GM12878 (cell line): ENCODE measurements around the gene SMIM5. TPM values are rescaled to one million over a fixed set of nuclear protein-coding genes. Genes with fewer than 3 reads are reported as not detected.

Source experiments
- ATAC-seq: fragments of 200-7000 bp; cut with Tn5 transposase; 3 replicates; pipeline ENCODE4 v1.9.1; 2020; ENCODE audit warnings: mild to moderate bottlenecking, moderate library complexity
- BruUV-seq: library from RNA; stranded (reverse); fragments of 400-500 nt; replicated peaks from 2 replicates; lab custom pipeline; 2021; lab: Mats Ljungman, UMichigan
- CTCF ChIA-PET: fragments of 300-600 bp; sonication (Branson Sonifier 250); formaldehyde crosslinking; extraction: SDS; loops from one replicate; lab custom pipeline; 2021; ENCODE audit warnings: inconsistent platforms; lab: Yijun Ruan, JAX
- POLR2A ChIA-PET: fragments of 350-600 bp; formaldehyde crosslinking; extraction: SDS; loops from one replicate; lab custom pipeline; 2021; ENCODE audit warnings: inconsistent platforms; lab: Charles Lee
- RAD21 ChIA-PET: fragments of 300-600 bp; sonication (Branson Sonifier 250); formaldehyde crosslinking; loops from one replicate; lab custom pipeline; 2023; ENCODE audit warnings: antibody characterized with exemption; ENCODE audit not compliant: unreplicated experiment; lab: Charles Lee
- SMC1A ChIA-PET: fragments of 300-600 bp; sonication (Branson Sonifier 250); formaldehyde crosslinking; loops from one replicate; lab custom pipeline; 2023; ENCODE audit not compliant: unreplicated experiment, uncharacterized antibody; lab: Charles Lee
- DNase-seq: peaks from one replicate; pipeline ENCODE4 v3.0.0-alpha.2; 2011; ENCODE audit warnings: low read depth, low spot score
- FAIRE-seq: peaks from 3 replicates; lab custom pipeline; 2011; peaks lifted over from hg19 to GRCh38; lab: Jason Lieb, UNC
- H2AFZ ChIP-seq: 2 replicates; pipeline ENCODE4 v1.6.0; 2011; ENCODE audit warnings: low read depth, low read length, control low read depth; ENCODE audit not compliant: control insufficient read depth
- H3K27ac ChIP-seq: 2 replicates; pipeline ENCODE4 v1.5.1; 2011; ENCODE audit warnings: control low read depth; ENCODE audit not compliant: control insufficient read depth, insufficient read depth
- H3K27me3 ChIP-seq, 2 experiments: replicated peaks in 1 of 2; 2 replicates each; pipeline versions ENCODE4 v1.6.0 to v1.6.1; 2011; ENCODE audit warnings: low read length in 1 of 2; ENCODE audit not compliant: control insufficient read depth in 2 of 2, insufficient read depth in 2 of 2
- H3K36me3 ChIP-seq, 2 experiments: 2 replicates each; pipeline ENCODE4 v1.5.1; 2011; ENCODE audit warnings: low read length in 1 of 2; ENCODE audit not compliant: control insufficient read depth in 2 of 2, insufficient read depth in 2 of 2
- H3K4me1 ChIP-seq: 2 replicates; pipeline ENCODE4 v1.6.1; 2011; ENCODE audit warnings: mild to moderate bottlenecking, low read length, moderate library complexity, mixed read lengths; ENCODE audit not compliant: control insufficient read depth, insufficient read depth
- H3K4me2 ChIP-seq: 2 replicates; pipeline ENCODE4 v1.6.0; 2011; ENCODE audit warnings: control low read depth; ENCODE audit not compliant: control insufficient read depth, insufficient read depth
- H3K4me3 ChIP-seq: fragments of 200-600 bp; sonication (generic); 2 replicates; pipeline ENCODE4 v1.5.1; 2016
- H3K79me2 ChIP-seq: 2 replicates; pipeline ENCODE4 v1.6.0; 2011; ENCODE audit warnings: low read length; ENCODE audit not compliant: control insufficient read depth, insufficient read depth
- H3K9ac ChIP-seq: 2 replicates; pipeline ENCODE4 v1.8.0; 2011; ENCODE audit warnings: low read length, control low read depth, mixed read lengths; ENCODE audit not compliant: control insufficient read depth, insufficient read depth
- H3K9me3 ChIP-seq: replicated peaks from 3 replicates; pipeline ENCODE4 v1.5.1; 2011; ENCODE audit warnings: mild to moderate bottlenecking, low read length; ENCODE audit not compliant: control insufficient read depth, insufficient read depth
- H4K20me1 ChIP-seq: 2 replicates; pipeline ENCODE4 v1.6.0; 2011; ENCODE audit not compliant: control insufficient read depth, insufficient read depth
- RB1 ChIP-seq: fragments of 450-650 bp; formaldehyde crosslinking; IDR thresholded peaks from 2 replicates; pipeline ENCODE4 v1.6.1; 2017; ENCODE audit warnings: mild to moderate bottlenecking, borderline replicate concordance
- whole genome bisulfite sequencing: methylation state at CpG from one replicate; pipeline ENCODE4 v1.1.6; 2016; ENCODE audit warnings: low lambda C conversion rate; ENCODE audit not compliant: insufficient replicate concordance, insufficient coverage; ENCODE audit errors: missing lambda C conversion rate; 5-methylcytosine and 5-hydroxymethylcytosine counted together
- in situ Hi-C: fragments of 300-500 bp; cut with MboI; formaldehyde crosslinking; loops from 9 replicates; pipeline ENCODE4 v1.14.3; 2018; ENCODE audit warnings: mixed read lengths
- intact Hi-C: fragments of 100-400 bp; cut with micrococcal nuclease; formaldehyde crosslinking; loops from one replicate; pipeline ENCODE4 v1.14.2; 2022; ENCODE audit not compliant: unreplicated experiment
- polyA plus RNA-seq, 11 experiments: library from polyadenylated mRNA; depleted of rRNA in 4 of 11; unstranded in 6 of 11; stranded (reverse) in 5 of 11; fragments of >200 nt; fragmentation: Nextera tagmentation in 4 of 11; fragmentation: Illumina TruSeq in 1 of 11; extraction: Ambion mirVana in 4 of 11; extraction: Trizol in 1 of 11; gene quantifications; 1 replicate in 1 of 11; 2 replicates in 10 of 11; pipeline versions ENCODE4 v1.2.1 to v1.2.3, GENCODE V29; 2011 to 2016; ENCODE audit warnings: inconsistent platforms in 2 of 11, missing spikeins in 2 of 11, low read depth in 1 of 11
- total RNA-seq, 4 experiments: library from RNA; depleted of rRNA in 3 of 4; stranded (reverse); fragments of >200 nt in 3 of 4; fragmentation: Illumina TruSeq in 1 of 4; extraction: Trizol in 1 of 4; gene quantifications; 2 replicates each; pipeline versions ENCODE4 v1.2.1 to v1.2.3, GENCODE V29; 2013 to 2021
- TF ChIP-seq, protein P1 (sequence below): IDR thresholded peaks from 2 replicates; pipeline ENCODE4 v1.6.1; 2012; ENCODE audit warnings: low read depth, low read length, improper control_type of control experiment
- TF ChIP-seq, protein P2 (sequence below): IDR thresholded peaks from 2 replicates; pipeline ENCODE4 v1.6.1; 2011; ENCODE audit warnings: low read depth, mild to moderate bottlenecking, low read length, moderate library complexity, borderline replicate concordance; ENCODE audit errors: extremely low read depth

Gene SMIM5
- total and polyA plus RNA-seq, 10 of the 15 experiments (the other 5 are each of a cell fraction or from before 2014, with no cell fraction given): 0.08 to 0.11 TPM; not detected in 8

DNA sequence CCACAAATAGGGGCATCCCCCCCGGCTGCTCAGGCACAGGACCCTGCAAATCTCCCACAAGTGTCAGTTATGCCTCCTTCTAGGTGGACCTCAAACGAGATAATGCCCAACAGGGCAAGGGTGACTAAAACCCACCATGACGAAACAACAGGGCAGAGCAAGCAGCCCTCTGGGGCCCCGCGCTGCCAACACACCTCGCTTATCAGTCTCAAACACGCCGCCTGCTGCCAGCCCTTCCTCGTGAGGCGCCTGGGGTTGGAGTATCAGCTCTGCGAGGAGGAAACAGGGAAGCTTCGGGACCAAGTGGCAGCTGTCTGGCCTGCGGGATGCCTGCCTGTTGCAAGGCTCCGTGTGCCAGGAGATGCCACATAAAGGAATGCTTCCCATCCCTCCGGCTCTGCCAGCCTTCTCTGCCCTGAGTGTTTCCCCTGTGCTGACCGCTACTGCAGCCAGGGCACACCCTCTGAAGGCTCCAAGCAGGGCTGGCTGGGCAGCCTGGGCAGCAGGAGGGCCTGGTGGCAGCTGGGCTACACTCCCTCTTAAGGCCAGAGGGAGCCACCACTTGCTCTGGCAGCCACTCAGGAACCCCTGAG lies 2.5 kb downstream of the SMIM5 start:
- Histone ChIP-seq H2AFZ (no peak overlapping the region), H3K4me2 (no peak overlapping the region), H3K9ac (no peak overlapping the region), H3K4me3 (no peak overlapping the region), H3K4me1 (peaks cover 8% of the 10 kb centered on the region), H3K9me3 (no peaks in the 10 kb centered on the region), H4K20me1 (no peaks in the 10 kb centered on the region; the same call in 1 of the 2 replicates), H3K27me3 (no peaks in the 10 kb centered on the region), H3K27ac (no peak overlapping the region), H3K79me2 (no peaks in the 10 kb centered on the region), H3K36me3 (peaks cover 0 to 3% of the 10 kb centered on the region in 2 experiments; a peak in 2 of 4 replicates)
- 79% methylated on average over 16 of the region's 16 CpGs for WGBS
- RAD21 ChIA-PET: interaction anchor here (3.7 kb wide), 1 partner anchor 21 kb away, joined by 30 read pairs; no protein-coding TSS in a partner anchor
- ATAC-seq (no peak), DNase-seq (no peak), FAIRE-seq (no peak)
- CTCF ChIA-PET: interaction anchor here (1.5 to 13.0 kb wide), 6 partner anchors 18 to 118 kb away, joined by 3 to 349 read pairs (median 25); a partner anchor contains a TSS
- POLR2A ChIA-PET: no interaction called here
- in situ Hi-C loops: loop anchor here (10.0 kb wide), 1 partner anchor 109 kb away; no protein-coding TSS in a partner anchor
- intact Hi-C loops: no loop called here
- SMC1A ChIA-PET: interaction anchor here (1.3 to 4.3 kb wide), 4 partner anchors 18 to 112 kb away, joined by 3 to 44 read pairs (median 18); no protein-coding TSS in a partner anchor
- BruUV-seq: no TSS peak
- TF ChIP-seq, protein P1, sequence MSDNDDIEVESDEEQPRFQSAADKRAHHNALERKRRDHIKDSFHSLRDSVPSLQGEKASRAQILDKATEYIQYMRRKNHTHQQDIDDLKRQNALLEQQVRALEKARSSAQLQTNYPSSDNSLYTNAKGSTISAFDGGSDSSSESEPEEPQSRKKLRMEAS: no peak
- TF ChIP-seq, protein P2, sequence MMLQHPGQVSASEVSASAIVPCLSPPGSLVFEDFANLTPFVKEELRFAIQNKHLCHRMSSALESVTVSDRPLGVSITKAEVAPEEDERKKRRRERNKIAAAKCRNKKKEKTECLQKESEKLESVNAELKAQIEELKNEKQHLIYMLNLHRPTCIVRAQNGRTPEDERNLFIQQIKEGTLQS: no peak
- no peak for TF ChIP-seq RB1
